GM21390 (cell line): ENCODE results near the gene SPG7.
"Not testable (repeated sequence)": the region's sequence is repeated elsewhere in the genome, so short reads cannot be mapped to it uniquely, and the experiment has no call there.

Experiments
- ATAC-seq: cut with Tn5 transposase; IDR thresholded peaks from one replicate; pipeline ENCODE4 v1.9.1; 2021; ENCODE audit not compliant: unreplicated experiment

The SPG7 gene

DNA sequence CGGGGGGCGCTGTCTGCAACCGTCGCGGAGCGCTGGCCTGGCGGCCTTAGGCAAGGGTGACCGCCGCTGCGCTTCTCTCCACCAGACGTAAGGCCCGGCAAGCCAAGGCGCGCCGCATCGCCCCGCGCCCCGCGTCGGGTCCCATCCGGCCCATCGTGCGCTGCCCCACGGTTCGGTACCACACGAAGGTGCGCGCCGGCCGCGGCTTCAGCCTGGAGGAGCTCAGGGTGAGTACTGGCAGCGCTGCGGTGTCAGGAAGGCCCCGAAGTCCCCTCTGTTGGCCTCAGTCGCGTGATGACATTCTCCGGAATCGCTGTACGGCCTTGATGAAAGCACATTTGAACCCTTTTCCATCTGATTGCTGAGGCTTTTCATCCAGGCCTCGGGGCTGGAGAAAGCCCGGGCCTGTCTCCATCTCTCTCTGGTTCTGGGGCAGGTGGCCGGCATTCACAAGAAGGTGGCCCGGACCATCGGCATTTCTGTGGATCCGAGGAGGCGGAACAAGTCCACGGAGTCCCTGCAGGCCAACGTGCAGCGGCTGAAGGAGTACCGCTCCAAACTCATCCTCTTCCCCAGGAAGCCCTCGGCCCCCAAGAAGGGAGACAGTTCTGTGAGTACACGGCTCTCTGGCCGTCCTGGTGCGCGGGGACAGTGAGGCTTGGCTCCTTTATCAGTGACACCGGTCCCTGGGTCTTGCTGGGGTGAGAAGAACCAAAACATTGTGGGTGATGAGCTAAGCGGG, 53.1 kb downstream of the SPG7 start:
- no peak for ATAC-seq

DNA sequence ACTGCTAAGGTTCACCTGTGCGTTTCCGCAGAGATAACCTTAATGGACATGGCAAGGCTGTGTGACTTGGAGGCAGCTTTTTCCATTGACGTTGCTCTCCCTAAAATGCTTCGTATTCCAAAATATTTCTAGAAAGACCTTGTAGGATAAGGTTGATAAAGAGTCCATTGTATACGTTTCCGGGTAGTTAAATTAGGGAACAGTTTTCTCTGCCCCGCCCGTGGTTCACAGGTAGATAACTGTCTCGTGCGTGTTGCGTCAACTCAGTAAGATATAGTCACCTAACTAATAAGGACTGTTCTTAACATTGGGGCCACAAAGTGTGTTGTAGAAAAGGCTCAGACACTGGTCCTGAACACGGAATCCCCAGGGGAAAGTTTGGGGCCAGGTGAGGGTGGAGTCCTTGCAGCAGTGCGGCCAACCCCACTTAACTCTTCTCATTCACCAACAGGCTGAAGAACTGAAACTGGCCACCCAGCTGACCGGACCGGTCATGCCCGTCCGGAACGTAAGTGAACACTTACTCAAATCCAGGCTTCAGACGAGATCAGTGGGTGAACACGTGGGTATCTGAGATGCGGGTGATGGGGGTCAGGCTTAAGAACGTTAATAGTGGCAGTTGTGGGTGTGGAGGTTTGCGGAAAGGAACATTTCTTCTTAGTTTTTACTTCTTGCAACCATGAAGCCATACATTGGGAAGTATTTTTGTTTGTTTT, 53.8 kb downstream of the SPG7 start:
- ATAC-seq, result no peak

GRCh38 chr16:89562939-89563338, 54.7 kb downstream of the SPG7 start:
- no peak for ATAC-seq

GRCh38 chr16:89563639-89564392, 55.6 kb downstream of the SPG7 start:
- ATAC-seq, result no peak

DNA sequence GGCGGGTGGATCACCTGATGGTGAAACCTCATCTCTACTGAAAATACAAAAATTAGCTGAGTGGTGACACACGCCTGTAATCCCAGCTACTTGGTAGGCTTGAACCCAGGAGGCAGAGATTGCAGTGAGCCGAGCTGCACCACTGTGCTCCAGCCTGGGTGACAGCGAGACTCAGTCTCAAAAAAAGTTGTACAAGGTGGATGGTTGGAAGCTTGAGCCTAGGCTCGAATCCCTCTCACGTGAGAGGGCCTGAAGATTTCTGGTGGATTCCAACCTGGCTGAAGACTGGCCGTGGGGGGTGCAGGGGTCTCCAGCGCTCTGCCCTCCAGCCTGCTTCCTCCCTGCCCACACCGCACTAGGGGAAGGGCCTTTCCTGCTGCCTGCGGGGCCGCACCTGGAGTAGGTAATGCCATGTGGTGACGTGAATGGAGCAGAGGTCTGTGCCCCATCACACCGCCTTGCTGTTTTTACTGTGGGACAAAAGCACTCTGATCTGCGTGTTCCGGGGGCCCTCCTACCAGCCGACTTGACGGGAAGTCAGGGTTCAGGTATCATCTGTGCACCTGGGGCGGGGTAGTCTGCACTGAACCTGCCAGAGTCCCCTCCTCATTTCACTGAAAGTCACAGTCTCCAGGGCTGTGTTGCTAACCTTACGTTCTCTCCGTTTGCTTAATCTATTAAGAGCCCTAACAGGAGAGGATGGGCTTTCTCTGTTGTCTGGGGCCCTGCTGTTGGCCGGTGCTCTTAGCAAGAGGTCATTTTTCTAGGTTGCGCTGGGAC, 56.5 kb downstream of the SPG7 start:
- ATAC-seq, result no peak

GRCh38 chr16:89565256-89565505, 57.0 kb downstream of the SPG7 start:
- no peak for ATAC-seq

- no peak for ATAC-seq
Observed at GRCh38 chr16:89565506-89566372, 57.5 kb downstream of the SPG7 start.

DNA sequence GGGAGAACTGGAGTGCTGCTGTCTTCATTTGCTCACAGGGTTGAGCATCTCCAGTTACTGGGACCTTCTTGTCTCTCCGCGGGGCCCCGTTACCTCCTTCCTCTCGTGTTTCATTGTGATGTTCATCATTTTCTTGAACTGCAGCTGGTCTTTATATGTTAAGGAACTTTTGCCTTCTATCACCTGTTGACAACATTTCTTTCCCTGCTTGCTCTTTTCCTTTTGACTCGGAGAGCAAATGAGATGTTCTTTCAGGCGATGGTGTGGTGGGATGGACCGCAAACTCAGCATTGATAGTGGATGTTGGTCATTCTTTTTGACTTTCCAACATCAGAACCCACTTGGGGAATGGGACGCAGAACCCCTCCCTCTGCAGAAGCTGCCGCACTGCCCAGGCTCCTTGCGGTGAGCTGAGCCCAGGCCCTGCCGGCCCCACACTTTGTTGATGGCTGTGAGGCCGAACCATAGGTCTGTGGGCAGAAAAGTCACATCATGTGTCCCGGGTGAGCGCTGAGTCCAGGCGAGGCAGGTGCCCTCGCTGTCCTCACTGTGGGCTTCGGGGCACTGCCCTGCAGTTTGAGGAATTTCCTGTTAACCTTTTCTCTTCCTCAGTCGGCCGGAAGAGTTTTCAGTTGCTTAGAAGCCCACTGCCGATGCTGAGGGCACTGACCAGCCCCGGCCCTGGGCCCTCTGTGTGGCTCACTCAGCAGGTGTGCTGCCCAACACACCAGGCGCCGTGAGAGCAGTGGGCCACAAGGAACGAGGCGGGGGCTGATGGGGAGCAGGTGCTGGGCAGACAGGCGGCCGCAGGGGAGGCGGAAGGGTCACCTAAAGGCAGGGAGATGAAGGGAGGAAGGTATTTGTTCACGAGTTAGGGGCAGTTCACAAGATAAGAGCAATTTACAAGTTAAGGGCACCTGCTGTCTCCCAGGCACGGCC, 59.7 kb downstream of the SPG7 start:
- ATAC-seq, result no peak

- no peak for ATAC-seq
Observed at GRCh38 chr16:89569506-89570341, 61.5 kb downstream of the SPG7 start.

GRCh38 chr16:89570342-89570923, 62.2 kb downstream of the SPG7 start:
- ATAC-seq, result no peak

- ATAC-seq, result not testable (repeated sequence)
Observed at GRCh38 chr16:89570983-89571598, 62.9 kb downstream of the SPG7 start.

DNA sequence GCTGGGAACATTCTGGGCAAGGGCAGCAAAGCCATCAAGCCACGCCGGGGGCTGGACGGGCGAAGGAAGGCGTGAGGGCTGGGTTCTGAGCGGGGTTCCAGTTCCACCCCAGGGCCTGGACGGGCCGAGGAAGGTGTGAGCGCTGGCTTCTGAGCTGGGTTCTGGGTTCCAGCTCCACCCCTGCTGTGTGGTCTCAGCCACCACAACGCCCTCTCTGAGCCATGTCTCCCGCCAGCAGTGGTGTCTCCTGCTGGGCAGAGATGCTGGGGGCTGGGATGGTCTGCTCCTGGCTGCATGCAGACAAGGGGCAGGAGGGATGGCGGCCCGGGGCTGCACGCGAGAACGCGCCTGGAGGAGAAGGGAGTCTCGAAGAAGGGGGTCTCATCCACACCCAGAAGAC, 63.4 kb downstream of the SPG7 start:
- ATAC-seq, result no peak

- ATAC-seq, result no peak
Observed at GRCh38 chr16:89572073-89572484, 63.9 kb downstream of the SPG7 start.

DNA sequence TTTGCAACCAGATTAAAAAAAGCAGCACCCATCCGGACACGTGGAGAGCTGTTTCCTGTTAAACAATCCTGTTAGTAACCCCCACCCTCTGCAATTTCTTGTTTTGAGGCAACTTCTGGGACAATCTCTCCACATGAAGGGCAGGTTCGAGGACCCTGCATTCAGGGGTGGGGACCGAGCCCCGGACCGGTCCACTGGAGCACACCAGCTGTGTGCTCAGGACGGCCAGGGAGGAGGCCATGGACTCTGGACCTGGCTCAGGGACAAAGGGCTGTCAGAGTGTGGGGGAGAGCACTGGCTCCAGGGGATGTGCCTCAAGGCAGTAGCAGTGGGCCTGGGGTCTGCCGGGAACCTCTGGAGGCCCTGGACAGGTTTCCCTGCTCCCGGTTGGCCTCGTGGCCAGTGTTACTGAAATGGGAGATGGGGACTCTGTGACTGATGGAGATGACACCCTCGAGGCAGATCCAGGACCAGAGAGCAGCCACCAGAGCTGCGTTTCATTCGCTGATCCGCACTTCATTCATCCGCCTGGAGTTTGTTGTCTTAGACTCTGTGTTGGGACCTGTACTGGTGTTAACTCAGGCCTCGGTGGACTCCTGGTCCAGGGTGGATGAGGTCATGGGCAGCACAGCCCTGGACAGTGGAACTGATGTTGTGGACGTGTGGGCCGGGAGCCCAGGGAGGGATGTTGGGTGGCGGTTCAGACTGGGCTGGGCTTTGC, 64.4 kb downstream of the SPG7 start:
- ATAC-seq, result no peak

GRCh38 chr16:89573826-89574680, 65.8 kb downstream of the SPG7 start:
- no peak for ATAC-seq

- peak; percentile 58 for ATAC-seq
Observed at GRCh38 chr16:89574681-89575246, 66.6 kb downstream of the SPG7 start.
